Measurements from ENCODE around the gene ATP6V1G2. TPM values are rescaled to one million over a fixed set of nuclear protein-coding genes. Genes with fewer than 3 reads are reported as not detected.

ATP6V1G2 gene
- total RNA-seq, 1 donor from 2014 or later = not detected

- no peak for ATAC-seq
Observed at GRCh38 chr6:31547727-31548543, 1.5 kb upstream of the ATP6V1G2 start.

DNA sequence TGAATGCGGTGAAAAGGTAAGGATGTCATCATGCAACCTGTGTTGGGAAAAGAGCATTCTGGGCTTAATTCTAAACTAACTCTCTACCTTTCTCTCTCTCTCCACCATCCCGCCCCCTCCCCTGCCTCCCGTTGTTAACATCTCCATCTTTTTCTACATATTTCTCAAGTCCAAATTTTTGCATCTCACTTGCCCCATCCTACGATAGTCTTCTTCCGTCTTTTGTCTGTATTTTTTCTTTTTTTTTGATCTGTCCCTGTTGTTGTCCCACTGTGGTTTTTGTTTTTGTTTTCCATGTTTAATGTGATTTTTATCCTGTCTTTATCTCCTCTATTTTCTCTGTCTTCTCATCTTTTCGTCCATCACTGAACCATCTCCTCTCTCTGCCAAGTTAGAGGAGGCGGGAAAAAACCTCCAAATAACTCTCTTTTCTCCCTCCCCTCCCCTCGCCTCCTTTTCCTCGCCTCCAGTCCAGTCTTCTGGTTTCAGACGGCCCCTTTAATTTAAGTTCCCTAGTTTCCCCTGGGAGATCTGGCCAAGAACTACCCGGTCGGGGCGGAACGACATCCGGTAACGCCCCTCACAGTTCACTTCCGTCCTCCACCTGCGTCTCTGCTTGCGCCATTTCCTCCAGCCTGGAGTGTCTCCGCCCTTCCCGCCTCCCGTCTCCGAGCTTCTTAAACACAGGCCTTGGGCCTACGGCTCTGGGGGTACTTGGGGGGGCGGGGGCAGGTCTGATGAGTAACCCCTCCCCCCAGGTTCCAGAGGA lies 734 bp upstream of the ATP6V1G2 start, which contains the start of gene NFKBIL1:
Gene NFKBIL1 (plus strand): TSS at position 651 of the 769 bp plus-strand sequence. CDS start 87 bp downstream, at position 738.
- ATAC-seq = peak; percentile 92

DNA sequence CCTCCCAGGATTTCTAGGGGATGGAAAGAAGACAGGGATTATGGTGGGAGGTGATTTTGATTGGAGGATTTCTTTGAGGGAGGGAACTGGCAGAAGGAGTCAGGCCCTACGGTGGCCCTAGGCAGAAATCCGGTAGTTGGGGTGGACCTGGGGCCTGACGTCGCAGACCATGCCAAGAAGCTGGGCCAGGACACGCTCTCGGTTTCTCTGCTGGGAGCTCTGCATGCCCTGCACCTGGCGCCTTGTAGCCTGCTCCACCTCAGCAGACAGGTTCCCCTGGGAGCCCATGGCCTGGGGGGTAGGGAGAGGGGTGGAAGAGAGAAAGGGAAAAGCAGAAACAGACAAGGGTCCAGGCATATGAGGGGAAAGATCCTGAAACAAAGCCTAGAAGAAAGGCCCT lies 1.1 kb downstream of the ATP6V1G2 start:
- no peak for ATAC-seq

- no peak for ATAC-seq
Observed at GRCh38 chr6:31544676-31545075, 1.7 kb downstream of the ATP6V1G2 start.

DNA sequence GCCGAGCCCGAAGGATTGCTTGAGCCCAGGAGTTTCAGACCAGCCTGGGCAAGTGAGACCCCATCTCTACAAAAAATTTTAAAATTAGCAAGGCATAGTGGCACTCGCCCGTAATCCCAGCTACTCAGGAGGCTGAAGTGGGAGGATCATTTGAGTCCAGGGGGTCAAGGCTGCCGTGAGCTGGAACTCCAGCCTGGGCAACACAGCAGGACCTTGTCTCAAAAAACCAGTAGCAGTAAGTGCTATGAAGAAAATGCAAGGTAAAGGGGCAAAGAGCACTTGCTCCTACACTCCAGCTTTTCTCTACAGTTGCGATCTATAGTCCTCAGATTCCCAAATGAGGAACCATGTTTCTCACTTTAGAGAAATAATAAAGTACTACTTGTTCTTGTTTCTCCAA lies 2.8 kb downstream of the ATP6V1G2 start:
- ATAC-seq = no peak

DNA sequence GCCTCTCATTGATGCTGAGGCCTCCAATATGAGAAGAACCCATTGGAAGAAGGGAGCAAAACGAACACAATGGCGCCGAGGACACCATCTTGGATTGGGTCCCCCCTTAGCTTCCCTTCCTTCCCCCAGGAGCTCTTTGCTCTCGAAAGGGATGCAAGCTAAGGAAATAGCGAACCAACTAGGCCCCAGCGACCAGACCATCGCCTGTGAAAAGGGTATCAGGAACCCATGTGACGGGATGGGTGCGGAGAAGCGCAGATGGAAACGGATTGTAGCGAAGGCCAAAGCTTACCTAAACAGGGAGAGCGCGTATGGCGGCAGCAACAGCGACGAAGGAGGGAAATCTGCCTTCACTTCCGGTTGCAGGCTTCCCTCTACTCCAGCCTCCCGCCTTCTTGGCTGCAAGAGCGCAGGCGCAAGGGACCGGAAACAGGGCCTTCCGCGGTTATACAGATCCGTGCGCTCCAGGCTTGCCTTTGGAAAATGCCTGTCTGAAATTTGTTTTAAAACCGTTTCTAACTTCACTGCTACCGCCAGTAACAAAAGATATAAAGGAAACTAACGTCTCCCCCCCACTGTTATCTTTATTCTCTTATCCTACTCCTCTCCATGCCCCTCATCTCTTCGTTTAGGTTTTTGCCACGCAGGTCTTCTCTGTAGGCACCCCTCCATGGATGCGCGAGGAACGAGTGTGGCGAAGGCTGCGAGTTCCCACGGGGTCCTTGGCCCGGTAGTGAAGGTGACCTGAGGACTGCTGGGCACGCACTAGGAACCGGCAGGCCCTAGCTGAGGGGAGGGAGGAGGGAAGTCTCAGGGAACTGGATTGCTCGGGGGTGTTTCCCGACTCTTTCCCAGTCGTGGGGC lies 4.5 kb downstream of the ATP6V1G2 start, which contains the start of gene DDX39B:
Gene DDX39B (minus strand): TSS at position 346 of the 864 bp plus-strand sequence. CDS start 1,471 bp downstream, outside the sequence.
- peak; percentile 88 for ATAC-seq

DNA sequence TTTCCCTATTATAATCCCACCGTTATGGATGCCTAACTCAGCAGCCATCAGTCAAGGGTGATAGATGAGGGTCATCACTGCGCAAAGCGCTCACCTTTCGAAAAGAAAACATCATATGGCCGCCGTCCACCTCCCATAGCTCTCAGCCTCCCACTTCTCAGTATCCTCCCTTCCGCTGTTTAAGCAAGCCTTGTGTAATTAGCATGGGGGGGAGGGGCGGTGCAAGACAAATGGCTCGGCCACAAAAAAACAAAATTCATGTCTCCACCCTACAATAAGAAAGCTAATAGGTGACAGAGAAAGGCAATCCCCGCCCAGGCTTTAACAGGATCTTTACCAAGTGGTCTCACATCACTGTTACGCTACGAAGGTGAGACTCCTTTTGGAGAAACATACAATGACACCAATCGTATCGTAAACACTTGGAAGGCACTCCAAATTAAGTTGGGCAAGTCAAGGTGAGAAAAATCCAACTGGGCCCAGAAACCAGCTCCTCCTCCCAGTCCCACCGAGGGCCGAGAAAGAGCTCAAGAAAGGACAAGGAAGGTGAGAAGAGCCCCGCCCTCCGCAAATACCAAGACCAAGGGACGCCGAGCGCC lies 5.2 kb downstream of the ATP6V1G2 start:
- peak; percentile 46 for ATAC-seq

- ATAC-seq = no peak
Observed at GRCh38 chr6:31540640-31541039, 5.8 kb downstream of the ATP6V1G2 start.

GRCh38 chr6:31538805-31539400 lies 7.5 kb downstream of the ATP6V1G2 start:
- no peak for ATAC-seq

DNA sequence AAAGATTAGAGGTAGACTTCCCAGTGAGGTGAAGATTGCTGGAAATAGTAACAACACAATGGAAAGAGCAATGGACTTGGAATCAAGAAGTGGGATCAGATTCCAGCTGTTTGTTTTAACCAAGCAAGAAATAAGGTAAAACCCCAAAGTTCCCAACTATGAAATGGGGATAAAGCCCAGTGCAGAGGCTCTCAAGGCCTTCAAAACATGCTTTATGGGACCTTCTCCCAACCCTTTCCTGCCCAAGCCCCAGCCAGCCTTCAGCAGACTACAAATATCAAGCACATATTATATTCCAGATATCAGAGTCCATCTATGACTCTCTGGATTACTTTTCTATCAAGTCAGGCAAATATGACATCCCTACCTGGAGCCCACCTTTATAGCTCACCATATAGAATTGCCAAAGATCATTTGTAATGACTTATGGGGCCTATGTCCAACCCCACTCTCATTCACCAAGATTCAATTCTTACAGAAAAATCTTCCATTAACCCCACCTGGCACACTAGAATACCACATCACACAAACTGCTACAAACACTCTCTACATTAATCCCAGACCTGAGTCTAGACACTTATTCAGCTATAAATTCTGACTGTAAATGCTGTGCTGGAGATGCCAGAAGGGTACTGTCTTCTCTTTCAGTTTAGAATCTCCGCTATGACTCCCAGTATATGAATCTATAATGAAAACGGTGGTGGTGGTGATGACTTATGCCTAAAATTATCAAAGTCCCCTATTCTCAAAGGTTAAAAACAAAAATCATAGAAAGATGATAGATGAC lies 10.7 kb downstream of the ATP6V1G2 start:
- no peak for ATAC-seq

DNA sequence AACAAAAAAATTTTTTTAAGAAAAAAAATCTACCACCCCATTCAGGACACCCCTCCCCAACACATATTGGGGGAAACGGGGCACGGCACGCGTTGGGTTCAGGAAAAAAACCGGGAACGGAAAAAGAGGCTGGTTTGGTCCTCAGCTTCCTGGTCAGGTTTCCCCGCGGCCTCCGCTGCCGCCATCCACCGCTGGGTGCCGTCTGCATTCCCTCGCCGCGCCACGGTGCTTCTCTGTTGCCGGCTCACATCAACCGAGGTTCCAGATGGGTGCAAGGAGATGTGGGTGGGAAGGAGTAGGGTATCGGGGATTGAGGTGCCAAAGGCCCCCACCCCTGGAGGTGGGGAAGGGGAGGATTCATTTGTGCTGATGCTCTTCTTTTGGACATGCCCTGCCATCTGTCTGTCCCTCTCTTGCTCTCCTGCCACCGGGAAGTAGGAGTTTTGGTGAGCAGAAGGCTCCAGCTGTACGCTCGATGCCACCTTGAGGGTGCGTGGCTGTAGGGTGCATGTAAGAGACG lies 11.8 kb downstream of the ATP6V1G2 start:
- no peak for ATAC-seq

DNA sequence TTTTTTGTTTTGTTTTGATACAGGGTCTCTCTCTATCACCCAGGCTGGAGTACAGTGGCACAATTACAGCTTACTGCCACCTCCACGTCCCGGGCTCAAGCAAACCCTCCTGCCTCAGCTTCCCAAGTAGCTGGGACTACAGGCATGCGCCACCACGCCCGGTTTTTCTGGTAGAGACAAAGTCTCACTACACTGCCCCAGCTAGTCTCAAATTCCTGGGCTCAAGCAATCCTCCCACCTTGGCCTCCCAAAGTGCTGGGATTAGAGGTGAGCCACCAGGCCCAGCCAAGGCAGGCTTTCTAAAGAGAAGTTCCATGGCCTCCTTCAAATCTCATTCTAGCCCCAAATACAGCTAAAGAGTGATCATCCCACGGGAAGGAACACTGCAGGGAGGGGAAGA lies 12.4 kb downstream of the ATP6V1G2 start:
- no peak for ATAC-seq

- no peak for ATAC-seq
Observed at GRCh38 chr6:31533455-31533841, 13.0 kb downstream of the ATP6V1G2 start.

- no peak for ATAC-seq
Observed at GRCh38 chr6:31532644-31533454, 13.6 kb downstream of the ATP6V1G2 start.

- ATAC-seq = no peak
Observed at GRCh38 chr6:31531771-31532643, 14.4 kb downstream of the ATP6V1G2 start.

GRCh38 chr6:31531162-31531561 lies 15.2 kb downstream of the ATP6V1G2 start:
- no peak for ATAC-seq

- no peak for ATAC-seq
Observed at GRCh38 chr6:31530659-31531058, 15.7 kb downstream of the ATP6V1G2 start.

- peak; percentile 4 for ATAC-seq
Observed at GRCh38 chr6:31529329-31530150, 16.9 kb downstream of the ATP6V1G2 start.
